ENCODE measurements around the gene ZRANB3. TPM values are rescaled to one million over a fixed set of nuclear protein-coding genes. Genes with fewer than 3 reads are reported as not detected.

ZRANB3 gene
- total RNA-seq, 3 donors from 2014 or later (not counting 1 experiment from before 2014, with no cell fraction given), result 5.0 to 7.7 (median 5.3) TPM

DNA sequence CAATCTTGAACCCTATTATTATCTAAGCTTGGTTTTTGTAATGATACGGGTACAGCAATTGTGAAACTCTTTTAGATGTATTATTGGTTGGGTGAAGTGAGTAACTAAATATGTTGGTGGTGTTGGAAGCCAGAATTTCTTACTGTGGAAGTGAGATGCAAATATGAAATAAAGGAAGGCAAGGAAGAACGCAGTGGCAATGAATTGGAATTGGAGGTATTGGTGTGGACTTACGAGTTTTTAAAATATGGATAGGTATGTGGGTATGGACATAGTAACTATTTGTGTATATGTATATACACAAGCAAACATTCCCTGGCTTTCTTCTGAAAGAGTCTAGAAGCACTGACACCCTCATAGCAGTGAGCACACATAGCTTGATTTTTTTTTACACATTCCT lies 373.2 kb downstream of the ZRANB3 start:
- Histone ChIP-seq H3K4me1 (ENCODE audit: control insufficient read depth, insufficient read depth, low read length) (no peaks in the 10 kb centered on the region), H3K9me3 (ENCODE audit: control insufficient read depth, insufficient read depth, low read length) (no peaks in the 10 kb centered on the region), H3K36me3 (ENCODE audit: control insufficient read depth, insufficient read depth, low read length) (peaks cover 21% of the 10 kb centered on the region), H3K27me3 (ENCODE audit: control insufficient read depth, insufficient read depth, low read length) (no peaks in the 10 kb centered on the region), H3K27ac (ENCODE audit: low read length) (no peak overlapping the region), H3K4me3 (ENCODE audit: low read length) (no peak overlapping the region)
- DNase-seq (no peak), ATAC-seq (no peak)
- intact Hi-C loops (cut with micrococcal nuclease), result no loop called here
- TF ChIP-seq, protein P1, sequence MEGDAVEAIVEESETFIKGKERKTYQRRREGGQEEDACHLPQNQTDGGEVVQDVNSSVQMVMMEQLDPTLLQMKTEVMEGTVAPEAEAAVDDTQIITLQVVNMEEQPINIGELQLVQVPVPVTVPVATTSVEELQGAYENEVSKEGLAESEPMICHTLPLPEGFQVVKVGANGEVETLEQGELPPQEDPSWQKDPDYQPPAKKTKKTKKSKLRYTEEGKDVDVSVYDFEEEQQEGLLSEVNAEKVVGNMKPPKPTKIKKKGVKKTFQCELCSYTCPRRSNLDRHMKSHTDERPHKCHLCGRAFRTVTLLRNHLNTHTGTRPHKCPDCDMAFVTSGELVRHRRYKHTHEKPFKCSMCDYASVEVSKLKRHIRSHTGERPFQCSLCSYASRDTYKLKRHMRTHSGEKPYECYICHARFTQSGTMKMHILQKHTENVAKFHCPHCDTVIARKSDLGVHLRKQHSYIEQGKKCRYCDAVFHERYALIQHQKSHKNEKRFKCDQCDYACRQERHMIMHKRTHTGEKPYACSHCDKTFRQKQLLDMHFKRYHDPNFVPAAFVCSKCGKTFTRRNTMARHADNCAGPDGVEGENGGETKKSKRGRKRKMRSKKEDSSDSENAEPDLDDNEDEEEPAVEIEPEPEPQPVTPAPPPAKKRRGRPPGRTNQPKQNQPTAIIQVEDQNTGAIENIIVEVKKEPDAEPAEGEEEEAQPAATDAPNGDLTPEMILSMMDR (IDR thresholded peaks at IDR 0.05), result no peak
- peaks cover 21% of the 10 kb centered on the region for H3K36me3 Mint-ChIP-seq
- no peaks in the 10 kb centered on the region for H3K9me3 Mint-ChIP-seq
- H3K27me3 Mint-ChIP-seq (ENCODE audit: low read depth in 2 of 2), result no peaks in the 10 kb centered on the region
- no peak overlapping the region for H3K4me3 Mint-ChIP-seq
- no peak overlapping the region for H3K27ac Mint-ChIP-seq
- H3K4me1 Mint-ChIP-seq, result no peaks in the 10 kb centered on the region
- WGBS (ENCODE audit: insufficient coverage), result 84% methylated on average over 3 of the region's 3 CpGs

DNA sequence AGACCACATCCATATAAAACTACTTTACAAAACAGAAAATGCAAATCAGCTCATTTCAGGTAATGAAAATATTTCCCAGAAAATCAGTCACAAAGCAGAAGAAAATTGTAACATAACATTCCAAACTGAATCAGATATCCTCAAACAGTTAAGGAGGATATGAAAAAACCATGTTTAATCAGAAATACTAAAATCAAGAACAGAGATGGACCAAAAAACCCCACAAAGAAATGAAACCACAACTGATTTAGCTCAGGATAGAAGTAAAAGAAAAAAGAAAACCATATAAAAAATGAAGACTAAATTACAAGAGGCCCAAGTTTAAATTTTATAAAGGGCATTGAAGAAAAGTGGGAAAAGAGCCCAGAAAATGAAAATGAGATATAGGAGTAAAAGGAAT lies 376.1 kb downstream of the ZRANB3 start:
- H3K9me3 Mint-ChIP-seq, result no peaks in the 10 kb centered on the region
- intact Hi-C loops (cut with micrococcal nuclease), result no loop called here
- H3K36me3 ChIP-seq (ENCODE audit: control insufficient read depth, insufficient read depth, low read length), result peaks cover 33% of the 10 kb centered on the region

DNA sequence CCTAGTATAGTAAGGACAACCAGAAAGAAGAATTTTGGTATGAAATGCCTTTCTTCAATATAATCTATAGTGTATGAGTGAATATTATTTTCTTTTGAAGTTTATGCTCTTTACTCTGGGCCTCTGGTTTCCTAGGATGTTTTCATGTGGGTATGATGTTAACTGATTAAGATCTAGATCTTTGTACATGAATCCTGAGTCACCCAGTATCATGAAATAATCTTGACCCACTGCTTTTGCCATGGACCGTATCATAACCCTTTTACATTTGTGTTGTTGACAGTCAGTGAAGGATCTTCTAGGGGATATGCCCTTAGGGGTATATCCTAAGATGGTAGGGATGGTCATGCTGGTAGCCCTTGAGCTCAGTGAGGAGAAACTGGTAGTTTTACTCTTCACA lies 378.7 kb downstream of the ZRANB3 start:
- Mint-ChIP-seq H3K4me3 (no peak overlapping the region), H3K36me3 (peaks cover 21% of the 10 kb centered on the region), H3K27me3 (ENCODE audit: low read depth in 2 of 2) (no peaks in the 10 kb centered on the region), H3K27ac (no peak overlapping the region), H3K4me1 (no peaks in the 10 kb centered on the region), H3K9me3 (no peaks in the 10 kb centered on the region)
- peaks cover 31% of the 10 kb centered on the region for H3K36me3 ChIP-seq (ENCODE audit: control insufficient read depth, insufficient read depth, low read length)
- intact Hi-C loops (cut with micrococcal nuclease), result no loop called here
- DNase-seq (no peak), ATAC-seq (no peak)
- no peak overlapping the region for H3K27ac ChIP-seq (ENCODE audit: low read length)
- no peak overlapping the region for H3K4me3 ChIP-seq (ENCODE audit: low read length)
- WGBS (ENCODE audit: insufficient coverage), result 89% methylated on average over 1 of the region's 1 CpG
- no peaks in the 10 kb centered on the region for H3K4me1 ChIP-seq (ENCODE audit: control insufficient read depth, insufficient read depth, low read length)
- no peaks in the 10 kb centered on the region for H3K9me3 ChIP-seq (ENCODE audit: control insufficient read depth, insufficient read depth, low read length)
- H3K27me3 ChIP-seq (ENCODE audit: control insufficient read depth, insufficient read depth, low read length), result no peaks in the 10 kb centered on the region
- TF ChIP-seq, protein P1 (IDR thresholded peaks at IDR 0.05), result no peak

More for the DNA sequence above, 376.1 kb downstream of the ZRANB3 start:
- DNase-seq (no peak), ATAC-seq (no peak)
- Mint-ChIP-seq H3K27me3 (ENCODE audit: low read depth in 2 of 2) (no peaks in the 10 kb centered on the region), H3K4me1 (no peaks in the 10 kb centered on the region), H3K27ac (no peak overlapping the region), H3K36me3 (peaks cover 21% of the 10 kb centered on the region), H3K4me3 (no peak overlapping the region)
- TF ChIP-seq, protein P1 (IDR thresholded peaks at IDR 0.05), result no peak
- Histone ChIP-seq H3K4me3 (ENCODE audit: low read length) (no peak overlapping the region), H3K27ac (ENCODE audit: low read length) (no peak overlapping the region), H3K9me3 (ENCODE audit: control insufficient read depth, insufficient read depth, low read length) (no peaks in the 10 kb centered on the region), H3K4me1 (ENCODE audit: control insufficient read depth, insufficient read depth, low read length) (no peaks in the 10 kb centered on the region), H3K27me3 (ENCODE audit: control insufficient read depth, insufficient read depth, low read length) (no peaks in the 10 kb centered on the region)

DNA sequence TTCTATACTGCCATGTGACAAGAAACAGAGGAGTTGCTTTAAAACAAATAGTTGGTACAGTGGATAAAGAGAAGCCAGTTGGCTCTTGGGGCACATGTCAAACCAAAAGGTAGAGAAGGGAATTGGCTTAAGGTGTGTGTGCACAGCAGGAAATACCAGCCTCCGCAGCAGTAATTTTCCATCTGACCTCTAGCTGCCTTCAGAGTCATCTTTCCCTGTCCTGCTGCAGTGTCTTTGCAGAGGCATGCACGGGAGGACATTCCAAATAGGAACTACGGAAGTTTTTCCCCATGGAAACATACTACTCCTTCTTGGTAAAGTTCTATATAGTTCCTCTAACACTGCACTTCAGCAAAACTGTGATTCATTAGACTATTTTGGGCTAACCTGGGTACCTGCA lies 379.4 kb downstream of the ZRANB3 start:
- Mint-ChIP-seq H3K27me3 (ENCODE audit: low read depth in 2 of 2) (no peaks in the 10 kb centered on the region), H3K4me3 (no peak overlapping the region), H3K9me3 (no peaks in the 10 kb centered on the region), H3K4me1 (no peaks in the 10 kb centered on the region), H3K36me3 (peaks cover 21% of the 10 kb centered on the region), H3K27ac (no peak overlapping the region)
- WGBS (ENCODE audit: insufficient coverage), result 95% methylated on average over 3 of the region's 3 CpGs
- TF ChIP-seq, protein P1 (IDR thresholded peaks at IDR 0.05), result no peak
- Histone ChIP-seq H3K27ac (ENCODE audit: low read length) (no peak overlapping the region), H3K4me1 (ENCODE audit: control insufficient read depth, insufficient read depth, low read length) (no peaks in the 10 kb centered on the region), H3K27me3 (ENCODE audit: control insufficient read depth, insufficient read depth, low read length) (no peaks in the 10 kb centered on the region), H3K36me3 (ENCODE audit: control insufficient read depth, insufficient read depth, low read length) (peaks cover 31% of the 10 kb centered on the region), H3K4me3 (ENCODE audit: low read length) (no peak overlapping the region), H3K9me3 (ENCODE audit: control insufficient read depth, insufficient read depth, low read length) (no peaks in the 10 kb centered on the region)
- intact Hi-C loops (cut with micrococcal nuclease), result no loop called here
- ATAC-seq (no peak), DNase-seq (no peak)
